NOMO-1 treated with DMSO at 0.1 percent for 48 hours (cell line): ENCODE data around the gene ASAP2.
"Not testable (repeated sequence)": the region's sequence is repeated elsewhere in the genome, so short reads cannot be mapped to it uniquely, and the experiment has no call there.

Experiments used
- DNase-seq: peaks from one replicate; lab custom pipeline; 2025; ENCODE audit not compliant: unreplicated experiment; lab: John Stamatoyannopoulos, UW

The ASAP2 gene

DNA sequence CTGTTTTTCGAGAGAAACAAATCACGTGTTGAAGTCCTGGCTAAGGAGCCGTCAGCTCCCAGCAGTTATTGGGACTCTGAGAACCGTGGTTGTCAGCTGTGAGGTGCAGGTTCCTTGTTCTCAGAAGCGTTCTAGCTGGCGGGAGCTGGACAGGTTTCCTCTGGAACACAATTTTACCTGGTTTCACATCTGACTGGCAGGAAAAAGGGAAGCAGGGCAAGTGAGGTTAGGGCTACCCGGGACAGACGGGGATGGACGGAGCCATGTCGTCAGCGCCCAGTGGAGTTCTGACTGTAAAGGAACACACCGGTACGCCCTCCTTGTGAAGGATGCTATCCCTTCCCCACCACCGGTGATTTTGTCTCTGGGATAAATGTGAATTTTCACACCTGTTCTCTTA is 190.6 kb downstream of the ASAP2 start:
- no peak for DNase-seq

DNA sequence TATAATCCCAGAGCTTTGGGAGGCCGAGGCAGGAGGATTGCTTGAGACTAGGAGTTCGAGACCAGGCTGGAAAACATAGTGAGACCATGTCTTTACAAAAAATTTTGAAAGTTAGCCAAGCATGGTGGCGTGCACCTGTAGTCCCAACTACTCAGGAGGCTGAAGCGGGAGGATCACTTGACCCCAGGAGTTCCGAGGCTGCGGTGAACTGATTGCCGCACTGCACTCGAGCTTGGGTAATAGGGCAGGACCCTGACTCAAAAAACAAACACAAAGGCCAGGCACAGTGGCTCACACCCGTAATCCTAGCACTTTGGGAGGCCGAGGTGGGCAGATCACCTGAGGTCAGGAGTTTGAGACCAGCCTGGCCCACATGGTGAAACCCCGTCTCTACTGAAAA is 191.6 kb downstream of the ASAP2 start:
- not testable (repeated sequence) for DNase-seq

- no peak for DNase-seq
Measured at GRCh38 chr2:9398881-9399780, 192.5 kb downstream of the ASAP2 start.

DNA sequence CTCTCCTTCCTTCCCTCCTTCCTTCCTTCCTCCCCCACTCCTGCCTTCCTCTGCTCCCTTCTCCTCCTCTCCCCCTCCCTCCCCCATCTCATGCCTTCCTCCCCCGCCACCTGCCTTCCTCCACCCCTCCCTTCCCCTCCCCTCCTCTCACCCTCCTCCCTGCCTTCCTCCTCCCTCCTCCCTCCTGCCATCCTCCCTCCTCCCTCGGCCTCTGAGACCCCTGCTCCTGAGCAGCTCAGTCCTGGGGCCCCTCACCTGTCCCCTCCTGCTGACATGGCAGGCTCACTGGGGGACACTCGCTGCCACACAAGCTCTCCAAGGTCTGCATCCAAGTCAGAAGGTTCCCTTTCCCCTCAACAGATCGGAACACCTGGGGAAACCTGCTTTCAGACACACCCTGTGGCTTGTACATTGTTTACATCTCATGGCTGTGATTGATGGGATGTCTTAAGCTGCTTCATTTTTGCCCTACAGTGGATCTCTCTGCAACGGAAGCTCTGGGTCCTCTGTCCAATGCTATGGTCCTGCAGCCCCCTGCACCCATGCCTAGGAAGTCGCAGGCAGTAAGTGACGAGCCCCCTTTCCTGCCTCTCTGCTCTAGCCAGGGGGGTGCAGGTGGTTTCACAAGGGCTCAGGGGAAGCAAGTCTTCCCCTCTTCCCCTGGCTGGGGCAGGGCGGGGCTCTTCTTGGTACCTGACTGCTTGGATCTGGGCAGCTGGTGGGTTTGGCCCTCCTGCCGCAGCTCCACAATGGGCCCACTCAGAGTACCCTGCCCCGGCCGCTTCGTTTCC is 193.9 kb downstream of the ASAP2 start:
- no peak for DNase-seq

GRCh38 chr2:9401059-9401547 is 194.5 kb downstream of the ASAP2 start:
- no peak for DNase-seq

GRCh38 chr2:9401646-9402371 is 195.2 kb downstream of the ASAP2 start:
- no peak for DNase-seq

- DNase-seq = no peak
Measured at GRCh38 chr2:9403924-9404323, 197.3 kb downstream of the ASAP2 start.

GRCh38 chr2:9404451-9404850 is 197.8 kb downstream of the ASAP2 start:
- no peak for DNase-seq

GRCh38 chr2:9405636-9406035 is 199.0 kb downstream of the ASAP2 start:
- DNase-seq = no peak

- DNase-seq = no peak
Measured at GRCh38 chr2:9406529-9407362, 200.1 kb downstream of the ASAP2 start.

DNA sequence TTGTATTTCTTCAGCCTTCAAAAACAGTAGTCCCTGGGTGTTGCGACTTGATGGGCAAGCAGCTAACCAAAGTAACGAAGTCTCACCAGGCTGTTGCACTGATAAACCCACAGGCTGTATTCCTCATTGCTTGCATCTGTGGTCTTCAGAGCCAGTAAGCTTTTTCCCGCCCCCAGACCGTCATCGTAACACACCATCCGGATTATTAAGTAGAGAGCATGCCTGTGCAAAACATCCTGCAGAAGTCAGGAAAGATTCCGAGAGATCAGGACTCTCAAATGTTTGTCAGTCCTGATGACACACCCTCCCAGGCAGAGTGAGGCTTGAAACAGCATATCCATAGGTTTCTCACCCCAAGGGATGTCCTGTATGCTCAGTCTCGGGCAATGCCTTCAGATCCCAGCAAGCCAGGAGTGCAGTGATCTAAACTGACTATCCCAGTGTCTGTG is 200.8 kb downstream of the ASAP2 start:
- DNase-seq = no peak

GRCh38 chr2:9408641-9409151 is 202.1 kb downstream of the ASAP2 start:
- no peak for DNase-seq

- no peak for DNase-seq
Measured at GRCh38 chr2:9410108-9410507, 203.5 kb downstream of the ASAP2 start.

- DNase-seq = no peak
Measured at GRCh38 chr2:9412781-9413180, 206.2 kb downstream of the ASAP2 start.

DNA sequence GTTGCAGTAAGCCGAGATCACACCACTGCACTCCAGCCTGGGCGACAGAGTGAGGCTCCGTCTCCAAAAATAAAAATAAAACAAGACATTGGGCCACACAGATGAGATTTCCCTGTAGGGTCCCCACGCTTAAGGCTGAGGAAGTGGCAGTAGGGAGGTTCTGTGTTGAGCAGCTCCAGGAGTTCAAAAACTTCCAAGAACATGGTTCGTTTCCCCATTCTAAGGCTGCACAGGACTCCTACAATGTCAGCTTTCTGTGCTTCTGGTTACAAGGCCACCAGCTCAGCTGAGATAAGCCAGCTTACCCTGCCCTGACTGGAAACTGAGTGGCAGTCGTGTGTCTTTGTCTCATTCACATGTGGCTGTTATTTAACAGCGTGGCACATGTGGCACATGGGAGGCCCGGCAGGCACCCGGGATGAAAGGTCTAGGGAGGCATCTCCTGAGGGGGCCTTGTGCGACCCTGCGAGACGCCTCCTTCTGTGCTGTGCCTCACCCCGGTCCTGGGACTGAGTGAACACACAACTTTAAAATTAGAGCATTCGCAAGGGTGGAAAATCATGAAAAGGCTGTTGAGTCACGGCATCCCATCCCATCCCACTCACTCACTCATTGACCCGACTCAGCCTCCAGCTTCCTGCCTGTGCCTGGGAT is 209.0 kb downstream of the ASAP2 start:
- DNase-seq = no peak

- no peak for DNase-seq
Measured at GRCh38 chr2:9416267-9416961, 209.8 kb downstream of the ASAP2 start.

- DNase-seq = no peak
Measured at GRCh38 chr2:9416962-9417316, 210.3 kb downstream of the ASAP2 start.

GRCh38 chr2:9417725-9418124 is 211.1 kb downstream of the ASAP2 start:
- DNase-seq = no peak

DNA sequence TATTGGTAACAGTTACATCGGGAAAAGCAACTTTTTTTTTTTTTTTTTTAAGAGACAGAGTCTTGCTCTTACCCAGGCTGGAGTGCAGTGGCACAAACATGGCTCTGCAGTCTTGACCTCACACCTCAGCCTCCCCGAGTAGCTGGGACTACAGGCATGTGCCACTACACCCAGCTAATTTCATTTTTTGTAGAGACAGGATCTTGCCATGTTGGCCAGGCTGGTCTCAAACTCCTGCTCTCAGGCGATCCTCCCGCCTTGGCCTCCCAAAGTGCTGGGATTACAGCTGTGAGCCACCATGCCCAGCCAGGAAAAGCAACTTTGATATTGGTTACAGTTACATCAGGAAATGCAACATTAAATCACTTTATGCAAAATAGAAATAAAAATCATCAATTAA is 212.1 kb downstream of the ASAP2 start:
- no peak for DNase-seq
